WERI-Rb-1 (cell line): Measurements from ENCODE around the gene BBLN.
A peak's percentile ranks its signal among the peaks of the same experiment; 100 is the strongest.

Source experiments
- DNase-seq: peaks from one replicate; pipeline ENCODE4 v3.0.0-alpha.2; 2020
- H3K27ac ChIP-seq: fragments of 250-450 bp; sonication (Bioruptor Pico); 2 replicates; pipeline ENCODE4 v1.5.1; 2020; ENCODE audit warnings: mild to moderate bottlenecking, moderate library complexity
- H3K27me3 ChIP-seq: fragments of 250-450 bp; sonication (Bioruptor Pico); 2 replicates; pipeline ENCODE4 v1.5.1; 2021; ENCODE audit warnings: mild to moderate bottlenecking, low read depth, moderate library complexity; ENCODE audit not compliant: insufficient read depth, severe bottlenecking
- H3K36me3 ChIP-seq: fragments of 250-450 bp; sonication (Bioruptor Pico); 2 replicates; pipeline ENCODE4 v1.5.1; 2020; ENCODE audit warnings: mild to moderate bottlenecking, moderate library complexity
- H3K4me3 ChIP-seq: 2 replicates; pipeline ENCODE4 v1.5.1; 2011; ENCODE audit warnings: low read depth, mild to moderate bottlenecking, control low read depth, low read length
- H3K9me3 ChIP-seq: fragments of 250-450 bp; sonication (Bioruptor Pico); 2 replicates; pipeline ENCODE4 v1.5.1; 2021; ENCODE audit warnings: mild to moderate bottlenecking, moderate library complexity; ENCODE audit not compliant: severe bottlenecking
- TF ChIP-seq, protein P1 (sequence below): IDR thresholded peaks from 2 replicates; pipeline ENCODE4 v1.5.1; 2011; ENCODE audit warnings: low read depth, mild to moderate bottlenecking, control low read depth, inconsistent platforms, low read length

BBLN gene

DNA sequence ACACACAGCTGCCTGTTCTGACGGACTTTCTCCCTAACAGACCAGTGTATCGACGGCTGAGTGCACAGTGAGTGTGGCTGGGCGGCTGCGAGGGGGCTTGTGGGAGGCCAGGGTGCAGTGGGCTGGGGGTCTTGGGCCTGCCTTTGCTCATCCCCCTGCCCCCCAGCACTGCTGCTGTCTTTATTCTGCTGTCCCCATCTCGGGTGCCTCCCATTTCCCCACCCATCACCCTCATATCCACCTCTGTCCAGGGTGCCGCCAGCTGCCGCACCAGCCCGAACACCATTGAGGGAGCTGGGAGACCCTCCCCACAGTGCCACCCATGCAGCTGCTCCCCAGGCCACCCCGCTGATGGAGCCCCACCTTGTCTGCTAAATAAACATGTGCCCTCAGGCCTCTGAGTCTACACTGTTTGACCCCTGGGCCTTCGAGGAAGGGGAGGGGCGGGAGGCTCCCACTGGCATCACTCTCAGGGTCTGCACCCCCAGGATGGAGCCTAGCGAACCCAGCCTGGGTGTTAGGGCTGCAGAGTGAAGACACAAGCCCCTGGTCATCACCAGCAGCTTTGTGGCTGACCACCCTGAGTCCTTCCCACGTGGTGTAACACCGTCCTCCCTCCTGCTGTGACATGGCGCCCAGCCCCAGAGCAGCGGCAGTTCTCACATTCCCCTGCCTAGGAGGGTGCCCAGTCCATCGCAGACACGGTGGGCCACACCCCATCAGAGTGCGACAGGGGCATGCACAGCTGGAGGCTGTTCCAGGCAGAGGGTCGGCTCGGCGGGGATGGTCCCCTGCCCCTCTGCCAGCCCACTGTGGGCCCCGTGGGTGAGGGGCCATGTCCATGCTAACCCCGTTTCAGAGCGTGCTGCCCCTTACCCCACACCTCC is 6.8 kb upstream of the BBLN start:
- Histone ChIP-seq H3K27ac (no peak overlapping the region), H3K27me3 (no peaks in the 10 kb centered on the region), H3K4me3 (no peak overlapping the region), H3K9me3 (no peaks in the 10 kb centered on the region), H3K36me3 (no peaks in the 10 kb centered on the region)
- DNase-seq = no peak
- TF ChIP-seq, protein P1, sequence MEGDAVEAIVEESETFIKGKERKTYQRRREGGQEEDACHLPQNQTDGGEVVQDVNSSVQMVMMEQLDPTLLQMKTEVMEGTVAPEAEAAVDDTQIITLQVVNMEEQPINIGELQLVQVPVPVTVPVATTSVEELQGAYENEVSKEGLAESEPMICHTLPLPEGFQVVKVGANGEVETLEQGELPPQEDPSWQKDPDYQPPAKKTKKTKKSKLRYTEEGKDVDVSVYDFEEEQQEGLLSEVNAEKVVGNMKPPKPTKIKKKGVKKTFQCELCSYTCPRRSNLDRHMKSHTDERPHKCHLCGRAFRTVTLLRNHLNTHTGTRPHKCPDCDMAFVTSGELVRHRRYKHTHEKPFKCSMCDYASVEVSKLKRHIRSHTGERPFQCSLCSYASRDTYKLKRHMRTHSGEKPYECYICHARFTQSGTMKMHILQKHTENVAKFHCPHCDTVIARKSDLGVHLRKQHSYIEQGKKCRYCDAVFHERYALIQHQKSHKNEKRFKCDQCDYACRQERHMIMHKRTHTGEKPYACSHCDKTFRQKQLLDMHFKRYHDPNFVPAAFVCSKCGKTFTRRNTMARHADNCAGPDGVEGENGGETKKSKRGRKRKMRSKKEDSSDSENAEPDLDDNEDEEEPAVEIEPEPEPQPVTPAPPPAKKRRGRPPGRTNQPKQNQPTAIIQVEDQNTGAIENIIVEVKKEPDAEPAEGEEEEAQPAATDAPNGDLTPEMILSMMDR = no peak

DNA sequence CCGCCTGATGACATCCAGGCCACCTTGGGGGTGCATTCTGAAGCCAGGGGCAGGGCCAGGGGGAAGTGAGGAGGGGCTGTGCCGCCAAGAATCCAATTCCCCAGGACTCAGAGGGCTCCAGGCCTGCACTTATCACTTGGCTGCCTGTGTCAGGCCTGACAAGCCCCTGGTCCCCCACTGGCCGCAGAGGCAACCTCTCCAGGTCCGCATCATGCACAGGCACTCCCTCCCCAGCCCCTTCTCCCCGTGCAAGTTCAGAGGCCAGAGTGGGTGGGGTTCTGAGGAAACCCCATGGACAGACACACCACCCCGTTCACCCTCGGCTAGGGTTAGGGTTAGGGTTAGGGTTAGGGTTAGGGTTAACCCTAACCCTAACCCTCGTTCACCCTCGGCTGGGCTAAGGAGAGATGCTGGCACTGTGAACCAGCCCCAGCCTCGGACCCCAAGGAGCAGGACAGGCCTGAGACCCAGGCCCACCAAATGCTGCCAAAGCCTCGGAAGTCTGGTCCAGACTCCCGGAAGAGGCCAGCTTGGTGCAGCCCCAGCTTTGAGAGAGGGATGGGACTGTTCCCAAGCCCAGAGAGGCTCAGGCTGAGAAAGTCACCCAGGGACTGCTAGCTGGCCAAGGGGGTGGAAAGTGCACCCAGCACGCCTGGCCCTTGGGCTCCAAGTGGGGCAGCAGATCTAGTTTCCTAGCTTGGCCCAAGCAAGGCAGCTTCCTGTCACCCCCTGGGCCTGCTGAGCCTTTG is 5.9 kb upstream of the BBLN start:
- H3K9me3 ChIP-seq = no peaks in the 10 kb centered on the region
- TF ChIP-seq, protein P1 = no peak
- H3K27me3 ChIP-seq = no peaks in the 10 kb centered on the region
- H3K27ac ChIP-seq = no peak overlapping the region
- H3K36me3 ChIP-seq = no peaks in the 10 kb centered on the region
- no peak overlapping the region for H3K4me3 ChIP-seq
- DNase-seq = no peak

DNA sequence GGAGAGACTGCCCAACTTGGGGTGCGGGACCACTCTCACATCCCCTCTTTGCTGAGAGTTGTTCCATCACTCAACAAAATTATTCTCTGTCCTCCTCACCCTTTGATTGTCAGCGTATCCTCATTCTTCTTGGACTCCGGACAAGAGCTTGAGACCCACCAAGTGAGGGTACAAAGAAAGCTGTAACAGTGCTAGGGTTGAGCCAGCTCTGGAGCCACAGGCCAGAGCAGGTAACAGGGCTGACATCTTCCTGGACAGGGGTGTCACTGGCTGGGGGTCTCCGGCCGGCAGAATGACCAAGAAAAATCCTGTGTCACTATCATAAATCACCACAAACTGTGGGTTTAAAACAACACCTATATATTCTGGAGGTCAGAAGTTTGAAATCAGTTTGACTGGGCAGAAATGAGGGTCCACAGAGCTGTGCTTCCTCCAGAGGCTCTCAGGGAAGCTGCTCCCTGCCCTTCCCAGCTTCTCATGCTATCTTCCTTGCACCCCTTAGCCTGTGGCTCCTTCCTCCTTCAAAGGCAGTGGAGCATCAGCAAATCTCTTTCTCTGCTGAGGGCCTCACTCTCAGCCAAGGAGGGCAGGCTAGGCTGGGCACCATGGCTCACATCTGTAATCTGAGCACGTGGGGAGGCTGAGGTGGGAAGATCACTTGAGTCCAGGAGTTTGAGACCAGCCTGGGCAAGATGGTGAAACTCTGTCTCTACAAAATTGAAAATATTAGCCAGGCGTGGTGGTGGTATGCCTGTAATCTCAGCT is 4.1 kb upstream of the BBLN start:
- Histone ChIP-seq H3K9me3 (no peaks in the 10 kb centered on the region), H3K4me3 (no peak overlapping the region), H3K36me3 (no peaks in the 10 kb centered on the region), H3K27me3 (no peaks in the 10 kb centered on the region), H3K27ac (no peak overlapping the region)
- TF ChIP-seq, protein P1 = no peak
- DNase-seq = no peak

DNA sequence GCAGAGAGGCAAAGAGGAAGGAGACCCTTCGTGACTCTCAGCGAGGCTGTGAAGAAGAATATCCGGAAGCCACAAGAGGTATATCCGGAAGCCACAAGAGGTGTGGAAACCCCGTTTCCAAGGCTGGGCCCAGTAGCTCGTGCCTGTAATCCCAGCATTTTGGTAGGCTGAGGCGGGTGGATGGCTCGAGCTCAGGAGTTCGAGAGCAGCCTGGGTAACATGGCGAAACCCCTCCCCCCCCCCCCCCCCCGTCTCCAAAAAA is 612 bp upstream of the BBLN start:
- TF ChIP-seq, protein P1 = no peak
- H3K9me3 ChIP-seq = no peaks in the 10 kb centered on the region
- peaks cover 29% of the 10 kb centered on the region for H3K36me3 ChIP-seq
- H3K27me3 ChIP-seq = no peaks in the 10 kb centered on the region
- H3K4me3 ChIP-seq = peak overlapping the region; percentile 41
- peak overlapping the region; percentile 81 for H3K27ac ChIP-seq
- no peak for DNase-seq

DNA sequence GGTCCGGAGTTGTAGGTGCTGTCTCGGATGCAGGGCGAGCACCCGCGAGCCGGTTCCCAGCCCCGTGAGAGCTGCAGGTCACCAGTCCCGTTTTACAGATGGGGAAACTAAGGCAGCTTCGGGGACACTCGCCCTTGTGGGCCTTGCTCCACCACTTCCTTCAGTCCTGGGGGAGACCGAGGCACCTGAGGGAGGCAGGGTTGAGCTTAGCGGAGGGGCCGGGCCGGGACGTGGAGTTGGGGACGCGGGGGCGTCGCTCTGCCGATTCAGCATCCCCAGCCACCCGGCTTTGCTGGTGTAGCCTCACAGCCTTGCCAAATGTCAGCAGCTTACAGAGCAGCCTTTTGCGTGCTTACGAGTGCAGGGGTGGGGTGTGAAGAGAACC is 530 bp downstream of the BBLN start:
- Histone ChIP-seq H3K4me3 (peak overlapping the region; percentile 64), H3K9me3 (no peaks in the 10 kb centered on the region), H3K27ac (peak overlapping the region; percentile 83), H3K27me3 (no peaks in the 10 kb centered on the region), H3K36me3 (peaks cover 40% of the 10 kb centered on the region)
- TF ChIP-seq, protein P1 = no peak
- peak; percentile 54 for DNase-seq
